OCI-LY3 (cell line): ENCODE measurements around the gene C4BPB.

Experiments
- H2AFZ ChIP-seq: fragments of 200-600, 300-600 bp; shearing (Covaris generic); 2 replicates; pipeline ENCODE4 v1.6.0; 2014; ENCODE audit warnings: antibody characterized with exemption, low read depth, low read length
- H3K27ac ChIP-seq: fragments of 200-600, 300-600 bp; sonication (generic); 2 replicates; pipeline ENCODE4 v1.5.1; 2014; ENCODE audit warnings: mild to moderate bottlenecking, low read length, moderate library complexity, mixed read lengths
- H3K27me3 ChIP-seq: fragments of 200-600, 300-600 bp; sonication (generic); 2 replicates; pipeline ENCODE4 v1.6.1; 2014; ENCODE audit warnings: low read depth, low read length, mixed read lengths
- H3K36me3 ChIP-seq: fragments of 200-600, 300-600 bp; sonication (generic); replicated peaks from 2 replicates; pipeline ENCODE3; 2014; ENCODE audit warnings: low read depth, low read length, mixed read lengths
- H3K4me1 ChIP-seq: fragments of 300-600, 200-600 bp; sonication (generic); 2 replicates; pipeline ENCODE4 v1.6.1; 2014; ENCODE audit warnings: low read length, mixed read lengths
- H3K4me2 ChIP-seq: fragments of 200-600, 300-600 bp; sonication (generic); 2 replicates; pipeline ENCODE4 v1.6.1; 2014; ENCODE audit warnings: low read length, mixed read lengths
- H3K4me3 ChIP-seq: fragments of 300-600, 200-600 bp; sonication (generic); 2 replicates; pipeline ENCODE4 v1.5.1; 2014; ENCODE audit warnings: antibody characterized with exemption, mild to moderate bottlenecking, low read length, moderate library complexity
- H3K79me2 ChIP-seq: fragments of 300-600, 200-600 bp; shearing (Covaris generic); 2 replicates; pipeline ENCODE4 v1.6.1; 2014; ENCODE audit warnings: mild to moderate bottlenecking, low read length, mixed read lengths
- H3K9ac ChIP-seq: fragments of 300-600, 200-600 bp; shearing (Covaris generic); 2 replicates; pipeline ENCODE4 v1.6.0; 2014; ENCODE audit warnings: mild to moderate bottlenecking, low read length, moderate library complexity
- H3K9me3 ChIP-seq: fragments of 200-600, 300-600 bp; shearing (Covaris generic); 2 replicates; pipeline ENCODE4 v1.6.1; 2014; ENCODE audit warnings: low read length, mixed read lengths; ENCODE audit not compliant: insufficient read depth
- H4K20me1 ChIP-seq: fragments of 200-600, 300-600 bp; sonication (generic); 2 replicates; pipeline ENCODE4 v1.6.1; 2016; ENCODE audit warnings: low read length, mixed read lengths; ENCODE audit not compliant: insufficient read depth
- CTCF ChIP-seq: fragments of 200-600, 300-600 bp; sonication (generic); IDR thresholded peaks from 2 replicates; pipeline ENCODE4 v1.5.1; 2014; ENCODE audit warnings: antibody characterized with exemption, low read length, low read depth
- EZH2phosphoT487 ChIP-seq: fragments of 200-600 bp; shearing (Covaris generic); IDR thresholded peaks from 2 replicates; pipeline ENCODE4 v1.6.1; 2018; ENCODE audit warnings: antibody characterized with exemption, mixed run types, low read depth

C4BPB gene

DNA sequence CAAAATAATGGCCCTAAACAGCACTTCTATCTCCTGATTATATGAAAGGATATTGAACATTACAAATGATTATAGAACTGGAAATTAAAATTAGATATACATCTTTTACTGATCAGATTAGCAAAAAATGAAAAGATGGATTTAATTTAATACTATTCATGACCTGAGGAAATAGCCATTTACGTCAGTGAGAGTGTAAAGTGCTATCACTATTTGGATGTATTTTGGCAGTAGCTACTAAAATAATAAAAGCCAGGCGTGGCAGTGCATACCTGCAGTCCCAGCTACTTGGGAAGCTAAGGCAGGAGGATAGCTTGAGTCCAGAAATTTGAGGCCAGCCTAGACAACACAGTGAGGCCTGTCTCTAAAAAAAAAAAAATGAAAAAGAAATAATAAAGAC, 5.3 kb downstream of the C4BPB start:
- Histone ChIP-seq H3K4me3 (no peak overlapping the region), H3K4me1 (peaks cover 24% of the 10 kb centered on the region), H3K27ac (no peak overlapping the region), H3K9ac (no peak overlapping the region), H3K36me3 (peaks cover 8% of the 10 kb centered on the region), H3K27me3 (peaks cover 10% of the 10 kb centered on the region; the same call in 1 of the 2 replicates), H4K20me1 (no peaks in the 10 kb centered on the region), H3K4me2 (no peak overlapping the region), H3K9me3 (peaks cover 3% of the 10 kb centered on the region; the same call in 1 of the 2 replicates), H2AFZ (no peak overlapping the region), H3K79me2 (no peaks in the 10 kb centered on the region)
- TF ChIP-seq CTCF (no peak), EZH2phosphoT487 (no peak)

DNA sequence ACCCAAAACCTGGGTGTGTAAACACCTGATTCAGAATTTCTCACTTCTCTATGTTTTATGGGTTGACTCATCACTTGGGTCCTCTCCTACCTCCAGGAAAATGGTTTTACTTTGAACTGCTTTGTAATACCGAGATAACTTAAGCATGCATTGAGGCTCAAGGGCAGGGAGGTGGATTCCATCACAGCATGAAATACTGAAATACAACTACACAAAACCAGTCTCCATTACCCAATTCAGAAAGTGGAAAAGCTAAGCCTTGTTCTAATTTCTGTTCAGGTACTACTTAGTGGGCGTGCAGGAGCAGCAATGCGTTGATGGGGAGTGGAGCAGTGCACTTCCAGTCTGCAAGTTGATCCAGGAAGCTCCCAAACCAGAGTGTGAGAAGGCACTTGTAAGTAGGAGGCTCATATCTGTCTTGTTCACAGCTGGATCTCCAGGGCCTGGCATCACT, 9.2 kb downstream of the C4BPB start:
- Histone ChIP-seq H3K27me3 (peaks cover 20% of the 10 kb centered on the region), H3K4me2 (peak overlapping the region; percentile 77), H3K4me3 (peak overlapping the region; percentile 51), H4K20me1 (no peaks in the 10 kb centered on the region), H3K9me3 (peaks cover 16% of the 10 kb centered on the region), H3K27ac (peak overlapping the region; percentile 94), H3K79me2 (no peaks in the 10 kb centered on the region), H3K9ac (peak overlapping the region; percentile 38; the same call in 1 of the 2 replicates), H3K36me3 (peaks cover 19% of the 10 kb centered on the region), H2AFZ (no peak overlapping the region), H3K4me1 (peaks cover 24% of the 10 kb centered on the region)
- TF ChIP-seq CTCF (no peak), EZH2phosphoT487 (peak; percentile 86)

GRCh38 chr1:207101720-207102119, 13.1 kb downstream of the C4BPB start:
- Histone ChIP-seq H3K4me1 (peaks cover 24% of the 10 kb centered on the region), H3K9ac (no peak overlapping the region), H3K79me2 (no peaks in the 10 kb centered on the region), H3K27ac (no peak overlapping the region), H2AFZ (no peak overlapping the region), H3K27me3 (peaks cover 10% of the 10 kb centered on the region), H4K20me1 (no peaks in the 10 kb centered on the region), H3K36me3 (peaks cover 11% of the 10 kb centered on the region), H3K4me2 (no peak overlapping the region), H3K9me3 (peaks cover 13% of the 10 kb centered on the region; the same call in 1 of the 2 replicates), H3K4me3 (no peak overlapping the region)
- no peak for TF ChIP-seq EZH2phosphoT487

DNA sequence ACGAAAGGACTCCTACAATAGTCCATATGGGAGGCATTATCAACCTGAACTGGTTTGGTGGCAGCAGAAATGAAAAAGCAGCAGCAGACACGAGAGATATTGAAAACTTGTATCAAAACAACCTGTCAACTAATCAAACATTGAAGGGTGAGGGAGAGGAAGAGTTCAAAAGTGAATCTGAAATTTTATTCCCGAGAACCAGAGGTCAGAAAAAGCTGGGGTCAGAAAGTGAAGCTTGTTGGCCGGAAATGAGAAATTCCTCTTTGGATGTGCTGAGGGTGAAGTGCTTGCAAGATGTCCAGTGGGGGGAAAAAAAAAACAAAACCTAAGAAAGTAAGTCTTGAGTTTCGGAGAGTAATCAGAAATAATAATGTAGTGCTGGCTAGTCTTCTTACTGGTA, 13.5 kb downstream of the C4BPB start:
- Histone ChIP-seq H3K4me2 (no peak overlapping the region), H3K27ac (no peak overlapping the region), H4K20me1 (no peaks in the 10 kb centered on the region), H3K36me3 (peaks cover 11% of the 10 kb centered on the region), H3K9ac (no peak overlapping the region), H3K9me3 (peaks cover 13% of the 10 kb centered on the region; the same call in 1 of the 2 replicates), H3K79me2 (no peaks in the 10 kb centered on the region), H3K4me1 (peaks cover 19% of the 10 kb centered on the region), H3K4me3 (no peak overlapping the region), H3K27me3 (peaks cover 10% of the 10 kb centered on the region), H2AFZ (no peak overlapping the region)
- TF ChIP-seq CTCF (no peak), EZH2phosphoT487 (no peak)
